Esophagus muscularis mucosa (tissue), 3 donors: ENCODE results near the gene CRKL.

Source experiments
- POLR2AphosphoS5 ChIP-seq, 2 donors: sonication (generic); formaldehyde crosslinking; IDR thresholded peaks; one replicate each; pipeline ENCODE4 v1.6.1; 2017; ENCODE audit warnings: antibody characterized with exemption in 2 of 2
- TF ChIP-seq, protein P1 (sequence below), 3 experiments: fragments of 200-600 bp in 2 of 3; fragments of 450-650 bp in 1 of 3; sonication (generic) in 2 of 3; IDR thresholded peaks; one replicate each; pipeline ENCODE4 v1.5.1; 2017 to 2019; ENCODE audit warnings: antibody characterized with exemption in 3 of 3, mild to moderate bottlenecking in 2 of 3, moderate library complexity in 1 of 3

DNA sequence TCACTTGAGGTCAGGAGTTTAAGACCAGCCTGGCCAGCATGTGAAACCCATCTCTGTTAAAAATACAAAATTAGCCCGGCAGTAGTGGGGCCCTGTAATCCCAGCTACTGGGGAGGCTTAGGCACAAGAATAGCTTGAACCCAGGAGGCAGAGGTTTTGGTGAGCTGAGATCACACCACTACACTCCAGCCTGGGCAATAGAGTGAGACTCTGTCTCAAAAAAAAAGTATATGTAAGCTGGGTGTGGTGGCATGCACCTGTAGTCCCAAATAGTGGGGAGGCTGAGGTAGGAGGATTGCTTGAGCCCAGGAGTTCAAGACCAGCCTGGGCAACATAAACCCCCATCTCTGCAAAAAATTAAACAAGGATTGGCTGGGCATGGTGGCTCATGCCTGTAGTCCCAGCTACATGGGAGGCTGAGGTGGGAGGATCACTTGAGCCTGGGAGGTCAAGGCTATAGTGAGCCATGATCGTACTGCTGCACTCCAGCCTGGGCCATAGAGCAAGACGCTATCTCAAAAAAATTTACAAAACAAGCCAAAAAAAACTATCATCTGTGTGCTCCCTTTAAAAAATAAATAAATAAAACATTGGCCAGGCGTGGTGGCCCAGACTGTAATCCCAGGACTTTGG lies 10.8 kb downstream of the CRKL start:
- TF ChIP-seq, protein P1, sequence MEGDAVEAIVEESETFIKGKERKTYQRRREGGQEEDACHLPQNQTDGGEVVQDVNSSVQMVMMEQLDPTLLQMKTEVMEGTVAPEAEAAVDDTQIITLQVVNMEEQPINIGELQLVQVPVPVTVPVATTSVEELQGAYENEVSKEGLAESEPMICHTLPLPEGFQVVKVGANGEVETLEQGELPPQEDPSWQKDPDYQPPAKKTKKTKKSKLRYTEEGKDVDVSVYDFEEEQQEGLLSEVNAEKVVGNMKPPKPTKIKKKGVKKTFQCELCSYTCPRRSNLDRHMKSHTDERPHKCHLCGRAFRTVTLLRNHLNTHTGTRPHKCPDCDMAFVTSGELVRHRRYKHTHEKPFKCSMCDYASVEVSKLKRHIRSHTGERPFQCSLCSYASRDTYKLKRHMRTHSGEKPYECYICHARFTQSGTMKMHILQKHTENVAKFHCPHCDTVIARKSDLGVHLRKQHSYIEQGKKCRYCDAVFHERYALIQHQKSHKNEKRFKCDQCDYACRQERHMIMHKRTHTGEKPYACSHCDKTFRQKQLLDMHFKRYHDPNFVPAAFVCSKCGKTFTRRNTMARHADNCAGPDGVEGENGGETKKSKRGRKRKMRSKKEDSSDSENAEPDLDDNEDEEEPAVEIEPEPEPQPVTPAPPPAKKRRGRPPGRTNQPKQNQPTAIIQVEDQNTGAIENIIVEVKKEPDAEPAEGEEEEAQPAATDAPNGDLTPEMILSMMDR (IDR thresholded peaks at IDR 0.05) = no peak
- TF ChIP-seq POLR2AphosphoS5 (IDR thresholded peaks at IDR 0.05) = no peak
